Measurements from ENCODE around the gene TXNDC2. TPM values are rescaled to one million over a fixed set of nuclear protein-coding genes. Genes with fewer than 3 reads are reported as not detected.

Gene TXNDC2
- total RNA-seq, 1 experiment from 2014 or later: 0.28 TPM

- H3K9ac ChIP-seq (ENCODE audit: extremely low read depth, insufficient read length, low read length): no peak overlapping the region
- H3K4me2 ChIP-seq (ENCODE audit: insufficient read depth, insufficient read length, low read length): no peak overlapping the region
- no peaks in the 10 kb centered on the region for H4K20me1 ChIP-seq (ENCODE audit: control insufficient read depth, insufficient read depth, insufficient read length)
- H2AFZ ChIP-seq (ENCODE audit: low read length): no peak overlapping the region
- no CpG with 5 or more reads among the region's 10 CpGs for WGBS (ENCODE audit: extremely low coverage, insufficient read length, low lambda C conversion rate)
- H3K23ac ChIP-seq (ENCODE audit: insufficient read length, low read depth, low read length): no peak overlapping the region
- H3T11ph ChIP-seq (ENCODE audit: low read length): no peak overlapping the region
- no peak for DNase-seq
- no peaks in the 10 kb centered on the region for H3K23me2 ChIP-seq (ENCODE audit: insufficient read length, low read depth, low read length, poor library complexity, severe bottlenecking)
- no peak overlapping the region for H2BK12ac ChIP-seq (ENCODE audit: insufficient read length, low read depth, low read length)
- H3K14ac ChIP-seq (ENCODE audit: insufficient read depth, low read length): no peak overlapping the region
- no peak overlapping the region for H4K5ac ChIP-seq (ENCODE audit: insufficient read length, low read depth, low read length)
- no peak overlapping the region for H2BK20ac ChIP-seq (ENCODE audit: low read depth, low read length, poor library complexity, severe bottlenecking)
- 0 out of 2 replicates have a peak, but pooled peaks cover 2% of the 10 kb centered on the region for H3K27me3 Mint-ChIP-seq (ENCODE audit: low read depth)
- no peaks in the 10 kb centered on the region for H3K79me1 ChIP-seq (ENCODE audit: insufficient read depth, low read depth, low read length, poor library complexity, severe bottlenecking)
- peaks cover 56 to 59% of the 10 kb centered on the region in 2 experiments for H3K4me1 Mint-ChIP-seq
- no peak overlapping the region for H3K4ac ChIP-seq (ENCODE audit: low read depth, low read length)
- H4K8ac ChIP-seq (replicated peaks; ENCODE audit: insufficient read length, low read depth, low read length): no peak overlapping the region
- no peak overlapping the region for H3K4me3 Mint-ChIP-seq
- TF ChIP-seq CTCF (conservative IDR thresholded peaks at IDR 0.05): no peak
- peak overlapping the region; percentile 83 for H4K91ac ChIP-seq (ENCODE audit: insufficient read length, low read depth, low read length)
- no peaks in the 10 kb centered on the region for H3K79me2 ChIP-seq (ENCODE audit: insufficient read depth, low read length)
- no peaks in the 10 kb centered on the region; the same call in 1 of the 2 replicates for H3K27me3 ChIP-seq (ENCODE audit: insufficient read depth, low read length)
- no peak overlapping the region for H3K27ac ChIP-seq (ENCODE audit: insufficient read length, low read depth, low read length)
- peaks cover 17% of the 10 kb centered on the region; the same call in 1 of the 2 replicates for H3K4me1 ChIP-seq (ENCODE audit: insufficient read depth, low read length)
- no peaks in the 10 kb centered on the region for H3K9me3 Mint-ChIP-seq
- H2BK5ac ChIP-seq (ENCODE audit: insufficient read length, low read length): no peak overlapping the region
- peak overlapping the region; percentile 26 for H2AK5ac ChIP-seq (ENCODE audit: insufficient read length, low read length)
- H3K36me3 Mint-ChIP-seq (ENCODE audit: insufficient read depth in 1 of 3, low read depth in 3 of 3): peaks cover 0 to 5% (median 0%) of the 10 kb centered on the region in 3 experiments; a peak in 3 of 7 replicates
- no peak overlapping the region for H2BK120ac ChIP-seq (ENCODE audit: low read depth, low read length, poor library complexity, severe bottlenecking)
- no peak overlapping the region for H3K56ac ChIP-seq (ENCODE audit: insufficient read length, low read depth, low read length)
- H3K18ac ChIP-seq (ENCODE audit: insufficient read length, low read depth, low read length): peak overlapping the region; percentile 80
- no peaks in the 10 kb centered on the region for H3K9me3 ChIP-seq (ENCODE audit: control insufficient read depth, low read depth, low read length)
- H3K27ac Mint-ChIP-seq: no peak overlapping the region; a peak in 1 of 7 replicates
- no peak overlapping the region for H2BK15ac ChIP-seq (ENCODE audit: low read depth, low read length)
Observed at GRCh38 chr18:9839853-9840252, 45.9 kb upstream of the TXNDC2 start.

Measured in H9 (cell line).